GM10248 (cell line): ENCODE measurements around the gene ANKZF1.
A peak's percentile ranks its signal among the peaks of the same experiment; 100 is the strongest.

Experiments used
- CTCF ChIA-PET: fragments of 300-600 bp; sonication (Branson Sonifier 250); formaldehyde crosslinking; extraction: SDS; loops from one replicate; lab custom pipeline; 2021; ENCODE audit warnings: antibody characterized with exemption; lab: Yijun Ruan, JAX
- POLR2A ChIA-PET: fragments of 350-650 bp; sonication (Branson Sonifier 250); formaldehyde crosslinking; extraction: SDS; loops from one replicate; lab custom pipeline; 2020; ENCODE audit warnings: antibody characterized with exemption; lab: Yijun Ruan, JAX
- DNase-seq: peaks from one replicate; pipeline ENCODE4 v3.0.0; 2012; ENCODE audit errors: extremely low spot score
- TF ChIP-seq, protein P1 (sequence below): IDR thresholded peaks from 2 replicates; pipeline ENCODE4 v1.5.1; 2012; ENCODE audit warnings: mild to moderate bottlenecking, low read depth; ENCODE audit errors: extremely low read depth, missing control alignments, control extremely low read depth

Gene ANKZF1

DNA sequence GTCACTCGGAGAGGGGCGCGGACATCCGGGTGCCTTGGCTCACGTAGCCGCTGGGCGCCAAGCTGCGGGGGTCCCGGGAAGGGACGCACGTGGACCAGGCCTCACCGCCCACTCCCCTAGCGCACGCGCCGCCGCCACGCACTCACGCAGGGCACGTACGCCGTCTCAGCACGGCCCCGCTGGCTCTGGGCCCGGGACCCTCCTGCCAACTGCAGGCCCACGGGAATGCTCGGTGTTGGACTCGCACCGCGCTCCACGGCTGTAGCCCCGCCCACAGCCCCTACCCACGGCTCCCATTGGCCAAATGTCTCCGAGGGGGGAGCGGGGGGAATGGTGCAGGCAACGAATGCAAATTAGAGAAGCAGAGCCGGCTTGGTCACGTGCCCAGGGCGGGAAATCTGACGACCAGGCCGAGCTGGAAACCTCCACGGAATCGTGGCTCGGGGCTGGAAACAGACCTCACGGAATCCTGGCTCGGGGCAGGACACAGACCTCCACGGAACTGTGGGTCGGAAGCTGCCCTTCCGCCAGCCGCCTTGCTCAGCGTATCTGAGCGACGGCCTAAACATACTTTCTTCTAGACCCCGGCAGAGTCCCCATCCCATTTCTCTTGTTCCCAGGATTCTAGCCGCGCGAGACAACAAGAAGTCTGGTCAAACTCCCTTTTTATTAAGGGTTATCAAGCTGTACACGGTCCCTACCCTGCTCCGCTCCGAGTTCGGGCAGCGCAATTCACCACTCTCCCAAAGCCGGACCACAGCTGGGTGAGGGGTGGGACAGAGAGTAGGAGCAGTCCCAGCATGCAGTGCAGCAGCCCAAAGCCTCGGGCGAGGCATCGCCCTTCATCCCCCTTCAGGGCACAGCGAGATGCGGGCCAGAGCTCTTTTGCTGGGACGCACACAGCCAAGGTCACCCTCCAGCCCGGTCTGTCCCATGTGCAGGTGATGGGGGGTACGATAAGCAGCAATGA is 10.6 kb upstream of the ANKZF1 start, which contains the start of gene ABCB6:
ABCB6 (minus strand) TSS at position 227 of the 970 bp plus-strand sequence. CDS start 285 bp downstream, outside the sequence.
- peak; percentile 93 for DNase-seq
- CTCF ChIA-PET, result interaction anchor here (0.6 to 1.8 kb wide), 6 partner anchors 19 to 76 kb away, joined by 3 to 6 read pairs (median 4); partner anchors contain the start of gene DNAJB2
- TF ChIP-seq, protein P1, sequence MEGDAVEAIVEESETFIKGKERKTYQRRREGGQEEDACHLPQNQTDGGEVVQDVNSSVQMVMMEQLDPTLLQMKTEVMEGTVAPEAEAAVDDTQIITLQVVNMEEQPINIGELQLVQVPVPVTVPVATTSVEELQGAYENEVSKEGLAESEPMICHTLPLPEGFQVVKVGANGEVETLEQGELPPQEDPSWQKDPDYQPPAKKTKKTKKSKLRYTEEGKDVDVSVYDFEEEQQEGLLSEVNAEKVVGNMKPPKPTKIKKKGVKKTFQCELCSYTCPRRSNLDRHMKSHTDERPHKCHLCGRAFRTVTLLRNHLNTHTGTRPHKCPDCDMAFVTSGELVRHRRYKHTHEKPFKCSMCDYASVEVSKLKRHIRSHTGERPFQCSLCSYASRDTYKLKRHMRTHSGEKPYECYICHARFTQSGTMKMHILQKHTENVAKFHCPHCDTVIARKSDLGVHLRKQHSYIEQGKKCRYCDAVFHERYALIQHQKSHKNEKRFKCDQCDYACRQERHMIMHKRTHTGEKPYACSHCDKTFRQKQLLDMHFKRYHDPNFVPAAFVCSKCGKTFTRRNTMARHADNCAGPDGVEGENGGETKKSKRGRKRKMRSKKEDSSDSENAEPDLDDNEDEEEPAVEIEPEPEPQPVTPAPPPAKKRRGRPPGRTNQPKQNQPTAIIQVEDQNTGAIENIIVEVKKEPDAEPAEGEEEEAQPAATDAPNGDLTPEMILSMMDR, result no peak
- POLR2A ChIA-PET, result interaction anchor here (0.6 to 0.8 kb wide), 3 partner anchors 36 to 47 kb away, joined by 3 to 4 read pairs (median 3); no protein-coding TSS in a partner anchor

DNA sequence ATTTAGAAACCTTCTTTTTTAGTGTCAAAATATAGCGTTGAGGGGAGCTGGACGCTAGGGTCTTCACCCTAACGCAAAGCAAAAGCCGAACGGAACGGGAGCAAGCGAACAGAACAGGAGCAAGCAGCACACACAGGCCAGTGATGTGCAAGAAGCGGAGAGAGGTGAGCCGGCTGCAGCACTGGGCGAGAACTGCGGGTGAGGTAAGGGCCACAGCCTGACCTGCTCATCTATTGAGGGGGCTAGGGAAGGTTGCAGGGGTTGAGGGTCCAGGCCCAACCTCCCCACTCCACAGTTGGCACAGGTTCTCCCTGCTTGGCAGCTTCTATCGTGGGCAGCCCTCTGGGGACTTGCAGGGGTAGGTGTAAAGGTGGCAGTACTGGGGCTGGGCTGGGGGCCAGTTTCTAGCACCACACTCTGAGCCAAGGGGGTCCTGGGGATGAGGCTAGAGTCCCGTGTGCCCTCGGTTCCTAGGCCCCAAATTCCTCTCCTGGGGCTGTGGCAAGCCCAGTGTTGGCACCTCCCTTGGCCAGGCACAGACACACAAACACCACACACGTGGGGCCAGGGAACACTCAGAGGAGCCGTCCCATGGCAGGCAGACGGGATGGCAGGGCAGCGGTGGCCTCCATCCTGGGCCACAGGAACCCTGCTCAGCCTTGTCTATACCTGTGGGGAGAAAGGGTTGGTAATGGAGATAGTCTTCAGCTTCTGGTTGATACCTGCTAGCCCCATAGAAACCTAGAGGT is 9.6 kb upstream of the ANKZF1 start:
- CTCF ChIA-PET, result interaction anchor here (0.9 to 1.8 kb wide), 5 partner anchors 10 to 75 kb away, joined by 3 to 6 read pairs (median 3); partner anchors contain the start of gene ANKZF1
- TF ChIP-seq, protein P1, result no peak
- DNase-seq, result no peak
- POLR2A ChIA-PET, result no interaction called here

DNA sequence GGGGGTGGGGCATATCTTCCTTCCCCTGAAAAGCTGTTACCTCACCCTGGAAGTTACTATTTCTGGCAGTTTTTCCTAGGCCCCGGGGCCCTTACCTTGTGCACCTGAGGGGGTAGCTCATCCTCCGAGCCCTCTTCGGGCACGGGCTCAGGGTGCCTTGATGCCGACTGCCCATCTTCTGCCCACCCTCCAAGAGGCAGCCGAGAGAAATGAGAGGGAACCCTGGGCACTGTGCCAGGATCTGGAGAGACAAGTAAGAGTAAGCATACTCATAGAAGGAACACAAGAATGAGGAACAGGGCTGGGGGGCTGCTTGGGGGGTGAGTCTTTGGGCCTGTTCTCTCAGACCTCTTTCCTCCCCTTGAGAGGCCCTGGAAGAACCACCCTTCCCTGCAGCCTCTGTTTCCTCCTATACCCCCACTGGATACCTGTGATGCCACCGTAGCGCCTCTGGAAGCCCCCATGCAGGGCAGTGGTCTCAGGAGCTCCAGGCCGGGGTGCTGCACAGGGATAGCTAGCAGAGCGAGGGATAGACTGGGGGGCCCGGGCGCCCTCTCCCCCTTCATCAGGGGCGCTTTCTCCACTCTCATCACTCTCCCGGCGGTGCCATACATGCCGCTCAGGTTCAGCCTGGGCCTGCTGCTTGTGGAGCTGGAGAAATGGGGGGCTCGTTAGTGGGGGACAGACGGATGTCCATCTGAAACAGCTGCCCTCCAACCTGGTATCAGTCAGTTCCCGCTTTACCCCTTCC is 8.8 kb upstream of the ANKZF1 start:
- CTCF ChIA-PET, result interaction anchor here (0.9 to 1.2 kb wide), 3 partner anchors 9 to 74 kb away, joined by 3 read pairs; partner anchors contain the start of gene ANKZF1
- no peak for DNase-seq
- TF ChIP-seq, protein P1, result no peak
- POLR2A ChIA-PET, result no interaction called here

DNA sequence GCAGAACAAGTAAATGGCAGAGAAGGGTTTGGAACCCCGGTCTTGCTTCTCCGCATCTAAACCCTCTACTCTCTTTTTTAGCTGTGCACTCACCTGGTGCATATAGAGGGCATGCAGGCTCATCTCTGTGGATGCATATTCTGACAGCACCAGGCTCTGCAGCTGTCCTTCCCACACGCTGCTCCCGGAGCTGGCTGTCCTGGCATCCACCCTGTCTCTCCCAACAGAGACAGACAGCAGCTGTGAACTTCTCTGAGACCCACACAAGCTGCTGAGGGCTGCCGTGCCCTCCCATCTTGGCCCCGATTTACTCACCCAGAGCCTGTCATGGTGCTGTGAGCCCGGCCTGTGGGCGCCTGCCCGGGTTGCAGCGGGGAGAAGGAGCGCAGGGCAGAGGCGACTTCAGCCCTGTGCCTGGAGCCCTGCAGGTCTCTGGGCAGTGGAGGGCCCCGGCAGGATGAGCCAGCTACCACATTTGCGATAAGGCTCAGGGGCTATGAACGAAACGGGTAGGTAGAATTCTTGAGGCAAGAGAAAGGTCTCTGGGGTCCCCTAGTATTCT is 7.6 kb upstream of the ANKZF1 start:
- ChIA-PET POLR2A (no interaction called here), CTCF (interaction anchor here (0.6 to 1.2 kb wide), 4 partner anchors 13 to 73 kb away, joined by 3 to 5 read pairs (median 4); no protein-coding TSS in a partner anchor)
- no peak for DNase-seq
- TF ChIP-seq, protein P1, result no peak

DNA sequence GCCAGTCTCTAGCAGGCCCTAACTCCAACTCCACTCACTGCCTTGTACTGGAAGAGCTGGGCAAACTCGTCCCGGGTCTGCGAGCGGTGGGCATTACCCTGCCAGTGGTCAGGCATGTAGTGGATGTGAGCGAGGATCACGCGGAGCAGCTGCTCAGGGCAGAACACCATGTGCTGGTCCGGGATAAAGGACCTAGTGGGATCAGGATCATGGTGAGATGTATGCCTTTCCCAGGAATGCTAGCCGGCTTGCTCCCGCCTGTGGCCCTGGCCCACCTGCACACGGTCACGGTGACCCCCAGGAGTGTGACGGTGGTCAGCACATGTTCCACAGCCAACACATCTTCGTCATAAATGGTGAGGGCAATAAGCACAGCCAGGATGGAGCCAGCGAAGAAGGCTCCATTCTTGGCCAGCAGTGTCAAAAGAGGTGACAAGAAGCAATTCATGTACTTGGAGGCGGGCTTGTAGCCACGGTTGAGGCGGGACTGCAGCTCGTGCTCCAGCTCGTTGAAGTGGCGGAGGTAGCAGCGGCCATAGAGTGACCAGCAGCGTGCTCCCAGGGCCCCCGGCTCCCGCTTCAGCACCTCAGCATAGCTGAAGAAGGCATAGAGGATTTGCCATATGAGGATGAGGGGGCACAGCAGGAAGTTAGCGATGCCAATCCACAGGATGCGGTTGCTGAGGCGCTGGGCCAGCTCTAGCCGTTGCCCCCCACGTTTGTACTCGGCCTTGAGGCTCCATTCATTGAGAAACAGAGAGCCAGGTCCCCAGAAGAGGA is 5.6 kb upstream of the ANKZF1 start:
- TF ChIP-seq, protein P1, result no peak
- no peak for DNase-seq
- ChIA-PET POLR2A (no interaction called here), CTCF (interaction anchor here (1.2 to 1.4 kb wide), 2 partner anchors 52 to 71 kb away, joined by 3 read pairs; no protein-coding TSS in a partner anchor)
